H9 (cell line): ENCODE results near the gene TBC1D4. TPM values are rescaled to one million over a fixed set of nuclear protein-coding genes. Genes with fewer than 3 reads are reported as not detected.

ENCODE experiments used
- DNase-seq: peaks from one replicate; pipeline ENCODE4 v3.0.0-alpha.2; 2017
- H2AFZ ChIP-seq: one replicate; pipeline ENCODE4 v1.6.1; 2013; ENCODE audit warnings: mild to moderate bottlenecking, low read length, control low read depth, moderate library complexity
- H2AK5ac ChIP-seq: 2 replicates; pipeline ENCODE4 v1.6.1; 2013; ENCODE audit warnings: low read length, control low read depth, mixed read lengths; ENCODE audit not compliant: insufficient read length
- H2BK120ac ChIP-seq: one replicate; pipeline ENCODE4 v1.6.1; 2013; ENCODE audit warnings: low read depth, mild to moderate bottlenecking, low read length, control low read depth, inconsistent platforms; ENCODE audit not compliant: poor library complexity, severe bottlenecking
- H2BK12ac ChIP-seq: 2 replicates; pipeline ENCODE4 v1.6.1; 2013; ENCODE audit warnings: low read length, control low read depth, mixed read lengths, low read depth; ENCODE audit not compliant: insufficient read length
- H2BK15ac ChIP-seq: 2 replicates; pipeline ENCODE4 v1.6.1; 2013; ENCODE audit warnings: low read depth, low read length, control low read depth
- H2BK20ac ChIP-seq: one replicate; pipeline ENCODE4 v1.6.1; 2013; ENCODE audit warnings: low read depth, mild to moderate bottlenecking, low read length, control low read depth, inconsistent platforms; ENCODE audit not compliant: poor library complexity, severe bottlenecking
- H2BK5ac ChIP-seq: 2 replicates; pipeline ENCODE4 v1.6.1; 2013; ENCODE audit warnings: low read length, control low read depth, mixed read lengths; ENCODE audit not compliant: insufficient read length
- H3K14ac ChIP-seq: 2 replicates; pipeline ENCODE4 v1.6.1; 2013; ENCODE audit warnings: low read length, control low read depth; ENCODE audit not compliant: insufficient read depth
- H3K18ac ChIP-seq: 2 replicates; pipeline ENCODE4 v1.6.1; 2013; ENCODE audit warnings: low read depth, mild to moderate bottlenecking, mixed read lengths, low read length, control low read depth; ENCODE audit not compliant: insufficient read length
- H3K23ac ChIP-seq: 2 replicates; pipeline ENCODE4 v1.6.1; 2013; ENCODE audit warnings: low read length, control low read depth, mixed read lengths, low read depth; ENCODE audit not compliant: insufficient read length
- H3K23me2 ChIP-seq: 2 replicates; pipeline ENCODE4 v1.6.1; 2013; ENCODE audit warnings: low read depth, mild to moderate bottlenecking, mixed read lengths, low read length, control low read depth; ENCODE audit not compliant: insufficient read length, poor library complexity, severe bottlenecking
- H3K27ac ChIP-seq: 2 replicates; pipeline ENCODE4 v1.5.1; 2013; ENCODE audit warnings: low read length, control low read depth, mixed read lengths, low read depth; ENCODE audit not compliant: insufficient read length
- H3K27me3 ChIP-seq: 2 replicates; pipeline ENCODE4 v1.6.1; 2013; ENCODE audit warnings: low read length, control low read depth, inconsistent platforms; ENCODE audit not compliant: insufficient read depth
- H3K4ac ChIP-seq: 2 replicates; pipeline ENCODE4 v1.6.1; 2013; ENCODE audit warnings: low read depth, mild to moderate bottlenecking, control low read depth, inconsistent platforms, low read length, moderate library complexity
- H3K4me1 ChIP-seq: 2 replicates; pipeline ENCODE4 v1.6.1; 2013; ENCODE audit warnings: low read length, control low read depth, inconsistent platforms; ENCODE audit not compliant: insufficient read depth
- H3K4me2 ChIP-seq: 2 replicates; pipeline ENCODE4 v1.6.1; 2013; ENCODE audit warnings: low read length, control low read depth, mixed read lengths; ENCODE audit not compliant: insufficient read length, insufficient read depth
- H3K56ac ChIP-seq: 2 replicates; pipeline ENCODE4 v1.6.1; 2013; ENCODE audit warnings: low read depth, mild to moderate bottlenecking, mixed read lengths, low read length, control low read depth; ENCODE audit not compliant: insufficient read length
- H3K79me1 ChIP-seq: 2 replicates; pipeline ENCODE4 v1.6.1; 2013; ENCODE audit warnings: low read depth, mild to moderate bottlenecking, moderate library complexity, low read length, control low read depth, inconsistent platforms; ENCODE audit not compliant: insufficient read depth, poor library complexity, severe bottlenecking
- H3K79me2 ChIP-seq: 2 replicates; pipeline ENCODE4 v1.6.1; 2013; ENCODE audit warnings: low read length, control low read depth, inconsistent platforms; ENCODE audit not compliant: insufficient read depth
- H3K9ac ChIP-seq: 2 replicates; pipeline ENCODE4 v1.6.1; 2013; ENCODE audit warnings: low read length, control low read depth, mixed read lengths; ENCODE audit not compliant: insufficient read length; ENCODE audit errors: extremely low read depth
- H3K9me3 ChIP-seq: one replicate; pipeline ENCODE4 v1.6.1; 2013; ENCODE audit warnings: low read depth, low read length, inconsistent platforms; ENCODE audit not compliant: control insufficient read depth
- H3T11ph ChIP-seq: one replicate; pipeline ENCODE4 v1.6.1; 2013; ENCODE audit warnings: mild to moderate bottlenecking, low read length, control low read depth, inconsistent platforms
- H4K20me1 ChIP-seq: one replicate; pipeline ENCODE4 v1.6.1; 2013; ENCODE audit not compliant: control insufficient read depth, insufficient read length, insufficient read depth
- H4K5ac ChIP-seq: 2 replicates; pipeline ENCODE4 v1.6.1; 2013; ENCODE audit warnings: low read depth, mild to moderate bottlenecking, mixed read lengths, low read length, control low read depth; ENCODE audit not compliant: insufficient read length
- H4K8ac ChIP-seq: replicated peaks from 2 replicates; pipeline ENCODE4 v1.6.1; 2013; ENCODE audit warnings: low read length, control low read depth, mixed read lengths, low read depth; ENCODE audit not compliant: insufficient read length
- H4K91ac ChIP-seq: 2 replicates; pipeline ENCODE4 v1.6.1; 2013; ENCODE audit warnings: low read depth, mild to moderate bottlenecking, moderate library complexity, mixed read lengths, low read length, control low read depth; ENCODE audit not compliant: insufficient read length
- H3K27ac Mint-ChIP-seq, 3 experiments: 2 replicates in 2 of 3; 3 replicates in 1 of 3; pipeline ENCODE4 v1.8.0; 2020 to 2021; ENCODE audit warnings: mixed read lengths in 3 of 3, mild to moderate bottlenecking in 1 of 3, moderate library complexity in 1 of 3
- H3K27me3 Mint-ChIP-seq: 2 replicates; pipeline ENCODE4 v1.8.0; 2021; ENCODE audit warnings: low read depth, mild to moderate bottlenecking, moderate library complexity, mixed read lengths
- H3K36me3 Mint-ChIP-seq, 3 experiments: 2 replicates in 2 of 3; 3 replicates in 1 of 3; pipeline ENCODE4 v1.8.0; 2020 to 2021; ENCODE audit warnings: low read depth in 3 of 3, mixed read lengths in 3 of 3; ENCODE audit not compliant: insufficient read depth in 1 of 3
- H3K4me1 Mint-ChIP-seq, 2 experiments: 2 replicates each; pipeline ENCODE4 v1.8.0; 2020; ENCODE audit warnings: mixed read lengths in 2 of 2
- H3K4me3 Mint-ChIP-seq, 2 experiments: 2 replicates in 1 of 2; 3 replicates in 1 of 2; pipeline ENCODE4 v1.8.0; 2020 to 2021; ENCODE audit warnings: mild to moderate bottlenecking in 2 of 2, mixed read lengths in 2 of 2, moderate library complexity in 1 of 2
- H3K9me3 Mint-ChIP-seq, 2 experiments: 2 replicates in 1 of 2; 3 replicates in 1 of 2; pipeline ENCODE4 v1.8.0; 2020; ENCODE audit warnings: mild to moderate bottlenecking in 2 of 2, mixed read lengths in 2 of 2, moderate library complexity in 1 of 2
- CTCF ChIP-seq: fragments of 200-600 bp; sonication (generic); conservative IDR thresholded peaks from 3 replicates; pipeline ENCODE4 v1.8.0; 2021; ENCODE audit warnings: antibody characterized with exemption, mild to moderate bottlenecking
- WGBS: extraction: QIAGEN DNeasy Blood & Tissue Kit; methylation state at CpG from one replicate; pipeline ENCODE4 v1.1.7; 2013; ENCODE audit warnings: missing lambda C conversion rate, low lambda C conversion rate, mixed read lengths; ENCODE audit not compliant: insufficient read length; ENCODE audit errors: extremely low coverage; 5-methylcytosine and 5-hydroxymethylcytosine counted together
- total RNA-seq: library from RNA; stranded (reverse); gene quantifications from 2 replicates; pipeline ENCODE4 v1.2.1, GENCODE V29; 2021

Gene TBC1D4
- total RNA-seq, 1 experiment from 2014 or later: 10.5 TPM

- no peaks in the 10 kb centered on the region for H3K27me3 Mint-ChIP-seq
- H4K5ac ChIP-seq: no peak overlapping the region
- H2BK20ac ChIP-seq: no peak overlapping the region
- H3K4me3 Mint-ChIP-seq: no peak overlapping the region
- H2BK5ac ChIP-seq: no peak overlapping the region
- H3K4ac ChIP-seq: no peak overlapping the region
- H2BK12ac ChIP-seq: no peak overlapping the region
- no peaks in the 10 kb centered on the region for H3K4me1 ChIP-seq
- H3K27ac ChIP-seq: no peak overlapping the region
- H2BK120ac ChIP-seq: no peak overlapping the region
- H2AFZ ChIP-seq: no peak overlapping the region
- no CpG with 5 or more reads among the region's 1 CpG for WGBS
- H3K56ac ChIP-seq: no peak overlapping the region
- no peak overlapping the region for H3T11ph ChIP-seq
- H3K27me3 ChIP-seq: no peaks in the 10 kb centered on the region
- H3K79me1 ChIP-seq: no peaks in the 10 kb centered on the region
- H3K9me3 Mint-ChIP-seq: no peaks in the 10 kb centered on the region
- no peaks in the 10 kb centered on the region for H3K23me2 ChIP-seq
- no peak overlapping the region for H2AK5ac ChIP-seq
- H3K9me3 ChIP-seq: no peaks in the 10 kb centered on the region
- H3K18ac ChIP-seq: no peak overlapping the region
- no peak for TF ChIP-seq CTCF
- H3K36me3 Mint-ChIP-seq: no peaks in the 10 kb centered on the region
- H3K9ac ChIP-seq: no peak overlapping the region
- H3K27ac Mint-ChIP-seq: no peak overlapping the region
- H3K4me1 Mint-ChIP-seq: no peaks in the 10 kb centered on the region
- H3K4me2 ChIP-seq: no peak overlapping the region
- H4K20me1 ChIP-seq: no peaks in the 10 kb centered on the region
- H4K91ac ChIP-seq: no peak overlapping the region
- no peaks in the 10 kb centered on the region for H3K79me2 ChIP-seq
- no peak overlapping the region for H3K23ac ChIP-seq
- H2BK15ac ChIP-seq: no peak overlapping the region
- H3K14ac ChIP-seq: no peak overlapping the region
- no peak overlapping the region for H4K8ac ChIP-seq
- DNase-seq: no peak
Observed at GRCh38 chr13:75255653-75256052, 226.3 kb downstream of the TBC1D4 start.
